ENCODE measurements around the gene RMND1.
A peak's percentile ranks its signal among the peaks of the same experiment; 100 is the strongest.

RMND1 gene

DNA sequence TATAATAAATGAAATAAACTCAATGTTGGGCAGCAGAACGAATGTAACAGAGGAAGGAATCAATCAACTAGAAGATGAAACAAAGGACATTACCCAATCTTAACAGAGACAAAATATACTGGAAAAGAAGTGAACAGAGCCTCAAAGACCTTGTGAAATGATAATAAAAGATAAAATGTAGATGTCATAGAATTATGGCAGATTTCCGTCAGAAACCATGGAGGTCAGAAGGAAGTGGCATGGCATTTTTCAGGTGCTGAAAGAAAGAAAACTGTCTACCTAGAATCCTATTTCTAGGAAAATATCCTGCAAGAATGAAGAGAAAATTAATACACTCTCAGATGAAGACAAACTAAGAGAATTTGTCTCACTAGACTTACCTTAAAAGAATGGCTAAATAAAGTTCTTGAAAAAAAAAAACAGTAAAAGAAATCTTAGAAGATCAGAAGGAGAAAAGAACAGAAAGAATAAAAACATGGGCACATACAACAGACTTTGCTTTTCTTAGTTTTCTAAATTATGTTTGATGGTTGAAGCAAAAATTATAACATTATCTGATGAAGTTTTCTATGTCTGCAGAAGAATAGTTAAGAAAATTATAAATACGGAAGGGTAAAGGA lies 37.2 kb downstream of the RMND1 start:
- DNase-seq (ENCODE audit: low read depth), result no peak

DNA sequence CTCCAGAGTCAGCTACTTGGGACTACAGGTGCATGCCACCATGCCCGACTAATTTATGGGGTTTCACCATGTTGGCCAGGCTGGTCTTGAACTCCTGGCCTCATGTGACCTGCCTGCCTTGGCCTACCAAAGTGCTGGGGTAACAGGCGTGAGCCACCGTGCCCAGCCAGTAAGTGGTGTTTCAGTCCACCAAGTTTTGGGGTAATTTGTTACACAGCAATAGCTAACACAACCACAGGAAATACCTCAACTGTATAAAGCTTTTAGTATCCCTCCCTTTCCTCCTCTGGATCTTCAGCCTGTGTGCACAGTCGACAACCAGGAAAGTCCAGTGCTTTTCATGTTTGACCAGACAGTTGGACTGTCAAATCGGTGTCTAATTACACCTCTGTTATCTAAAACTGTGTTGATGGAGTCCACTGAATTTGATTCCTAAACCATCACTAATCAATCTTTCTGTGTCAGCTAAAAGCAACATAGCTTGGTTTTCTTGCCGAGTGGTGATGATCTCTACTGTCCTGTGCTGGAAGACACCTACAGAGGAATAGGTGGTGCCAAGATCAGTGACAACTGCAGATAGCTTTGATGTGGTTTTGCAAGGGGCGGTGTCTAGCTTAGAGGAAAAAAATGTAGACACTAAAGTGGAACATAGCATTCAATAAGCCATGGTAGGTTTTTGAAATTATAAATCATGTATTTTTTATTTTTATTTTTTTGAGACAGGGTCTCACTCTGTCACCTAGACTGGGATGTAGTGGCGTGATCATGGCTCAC lies 38.4 kb downstream of the RMND1 start:
- no peak for DNase-seq (ENCODE audit: low read depth)

DNA sequence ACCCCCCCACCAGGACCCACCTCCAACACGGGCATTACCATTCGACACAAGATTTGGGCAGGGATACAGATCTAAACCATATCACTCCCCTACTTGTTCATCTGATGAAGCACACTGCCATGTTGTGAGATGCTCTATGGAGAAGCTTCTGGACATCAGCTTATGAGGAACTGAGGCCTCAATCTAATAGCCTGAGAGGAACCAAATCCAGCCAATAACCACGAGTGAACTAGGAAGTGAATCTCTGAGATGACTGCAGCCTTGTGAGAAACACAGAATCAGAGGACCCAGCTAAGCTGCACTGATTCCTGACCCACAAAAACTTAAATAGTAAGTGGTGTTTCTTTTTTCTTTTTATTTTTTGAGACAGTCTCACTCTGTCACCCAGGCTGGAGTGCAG lies 39.0 kb downstream of the RMND1 start:
- DNase-seq (ENCODE audit: low read depth), result no peak

DNA sequence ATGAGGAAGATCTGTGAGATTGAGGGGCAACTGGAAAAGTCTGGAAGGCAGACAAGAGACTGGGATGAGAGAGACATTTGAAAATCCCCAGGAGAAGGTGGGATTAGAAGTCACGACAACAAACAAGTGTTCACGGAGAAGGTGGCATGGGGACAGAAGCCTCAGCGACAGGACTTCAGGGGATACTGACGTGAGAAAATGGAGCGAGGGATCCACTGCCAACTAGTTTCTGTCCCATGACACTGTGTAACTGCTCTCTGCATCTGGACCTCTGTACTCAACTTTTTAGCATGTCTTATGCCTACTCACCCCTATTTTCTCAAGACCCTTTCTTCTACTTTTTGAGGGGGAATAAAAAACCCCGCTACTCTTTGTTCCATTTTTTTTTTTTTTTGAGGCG lies 42.2 kb downstream of the RMND1 start:
- DNase-seq (ENCODE audit: low read depth), result no peak

DNA sequence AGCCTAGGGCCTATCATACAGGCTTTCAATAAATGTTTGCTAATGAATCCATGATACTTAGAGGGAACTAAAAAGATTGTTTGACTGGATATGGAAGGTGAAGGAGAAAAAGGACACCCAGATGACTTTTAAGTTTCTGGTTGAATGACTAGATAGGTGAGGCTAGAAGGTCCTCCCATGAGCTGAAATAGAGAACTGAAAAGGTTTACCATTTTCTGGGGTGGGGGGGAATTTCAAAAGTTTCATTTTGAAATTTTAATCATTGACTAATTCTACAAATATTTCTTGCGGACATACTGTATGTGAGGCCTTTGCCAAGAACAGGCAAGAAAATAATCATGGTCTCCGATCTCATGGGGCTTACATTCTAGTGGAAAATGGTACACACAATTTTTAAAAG lies 42.7 kb downstream of the RMND1 start:
- no peak for DNase-seq (ENCODE audit: low read depth)

DNA sequence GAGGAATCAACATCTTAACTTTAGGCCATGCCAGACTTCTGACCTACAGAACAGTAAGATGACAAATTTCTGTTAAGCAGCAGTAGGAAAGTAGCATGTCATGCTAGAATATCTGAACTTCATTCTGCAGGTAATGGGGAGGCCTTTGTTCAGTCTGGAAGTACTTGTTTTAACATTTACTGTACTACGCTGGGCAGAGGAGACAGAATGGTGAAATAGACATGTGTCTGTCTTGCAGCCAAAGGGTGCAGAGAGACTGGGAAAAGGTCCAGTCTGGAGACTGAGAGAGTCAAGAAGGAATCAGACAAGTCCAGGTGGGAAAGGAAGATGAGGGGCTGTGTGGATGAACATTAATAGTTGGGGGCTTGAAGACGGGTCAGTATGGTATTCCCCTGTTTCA lies 43.1 kb downstream of the RMND1 start:
- DNase-seq (ENCODE audit: low read depth), result no peak

DNA sequence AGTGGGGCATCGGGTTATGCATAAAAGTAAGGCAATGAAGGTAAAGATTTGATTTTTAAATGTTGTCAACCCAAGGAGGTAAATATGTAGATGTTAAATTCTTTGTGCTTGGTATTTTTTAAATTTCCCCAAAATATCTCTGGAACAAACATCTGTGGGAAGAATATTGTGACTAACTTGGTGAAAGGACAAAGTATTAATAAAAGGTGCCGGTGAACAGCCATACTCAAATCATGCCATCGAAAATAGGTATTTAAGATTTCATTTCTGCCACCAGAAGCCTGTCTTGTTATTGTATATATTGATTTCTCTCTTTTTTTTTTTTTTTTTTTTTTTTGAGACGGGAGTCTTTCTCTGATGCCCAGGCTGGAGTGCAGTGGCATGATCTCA lies 48.0 kb downstream of the RMND1 start:
- no peak for DNase-seq (ENCODE audit: low read depth)

DNA sequence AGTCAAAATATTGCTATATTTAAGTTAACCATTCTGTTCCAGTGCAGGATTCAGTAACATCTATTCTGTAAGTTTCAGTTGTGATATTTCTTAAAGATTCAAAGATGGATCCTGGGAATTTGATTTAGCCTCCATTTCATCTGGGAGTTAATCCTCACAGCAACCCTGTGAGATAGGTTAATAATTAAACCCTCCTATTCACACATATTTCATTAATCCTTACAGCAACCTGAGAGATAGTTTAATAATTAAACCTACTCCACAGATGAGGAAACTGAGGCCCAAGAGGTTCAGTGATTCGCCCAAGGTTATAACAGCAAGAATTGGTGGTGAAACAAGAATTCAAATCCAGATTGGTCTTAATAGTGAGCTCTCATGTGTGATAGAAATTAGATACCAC lies 49.7 kb downstream of the RMND1 start:
- DNase-seq (ENCODE audit: low read depth), result no peak

DNA sequence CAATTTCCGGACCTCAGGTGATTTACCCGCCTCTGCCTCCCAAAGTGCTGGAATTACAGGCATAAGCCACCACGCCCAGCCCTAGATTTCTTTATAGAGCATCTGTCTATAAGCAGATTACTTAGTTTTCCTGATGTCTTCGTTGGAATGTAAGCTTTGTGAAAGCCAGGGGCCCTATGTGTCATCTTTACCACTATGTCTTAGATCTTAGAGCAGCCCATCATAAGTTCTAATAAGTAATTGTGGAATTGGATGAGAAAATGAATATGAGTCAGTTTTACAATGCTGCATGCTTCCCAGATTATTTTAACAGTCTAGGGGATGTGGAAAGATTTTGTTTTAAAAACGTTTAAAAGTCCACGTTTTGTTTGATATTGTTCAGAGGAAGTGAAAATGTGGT lies 51.5 kb downstream of the RMND1 start:
- DNase-seq (ENCODE audit: low read depth), result peak; percentile 80

DNA sequence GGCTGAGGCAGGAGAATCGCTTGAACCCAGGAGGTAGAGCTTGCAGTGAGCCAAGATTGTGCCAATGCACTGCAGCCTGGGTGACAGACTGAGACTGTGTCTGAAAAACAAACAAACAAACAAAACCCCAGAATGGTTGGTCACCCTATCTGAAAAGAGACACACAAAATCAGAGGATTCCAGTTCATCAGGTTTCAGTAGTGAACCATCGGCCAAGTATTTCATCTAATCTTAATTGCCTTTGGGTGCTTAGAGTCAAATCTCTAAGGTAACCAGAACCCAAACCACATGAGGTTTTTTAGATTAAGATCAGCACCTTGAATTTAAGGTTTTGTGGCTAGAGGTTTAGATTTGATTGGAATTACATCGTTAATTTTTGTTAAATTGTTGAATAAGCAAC lies 52.2 kb downstream of the RMND1 start:
- DNase-seq (ENCODE audit: low read depth), result no peak

DNA sequence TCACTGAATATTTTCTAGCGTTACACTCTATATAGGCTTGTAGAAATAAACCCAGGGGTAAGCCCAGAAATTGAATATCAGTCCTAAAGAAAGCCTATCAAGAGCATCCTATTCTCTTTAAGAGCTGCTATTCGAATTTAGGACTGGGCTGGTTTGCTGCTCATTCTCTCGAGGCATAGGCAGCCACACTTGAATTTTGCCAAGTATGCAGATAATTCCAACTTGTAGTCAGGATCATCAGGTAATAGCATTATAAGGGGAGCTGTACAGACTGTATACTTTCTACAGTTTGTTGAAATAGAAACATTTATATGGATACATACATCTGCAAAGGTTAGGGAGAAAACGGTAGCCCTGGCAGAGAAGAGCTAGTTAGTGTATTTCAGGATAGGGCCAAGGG lies 58.5 kb downstream of the RMND1 start:
- DNase-seq (ENCODE audit: low read depth), result no peak

DNA sequence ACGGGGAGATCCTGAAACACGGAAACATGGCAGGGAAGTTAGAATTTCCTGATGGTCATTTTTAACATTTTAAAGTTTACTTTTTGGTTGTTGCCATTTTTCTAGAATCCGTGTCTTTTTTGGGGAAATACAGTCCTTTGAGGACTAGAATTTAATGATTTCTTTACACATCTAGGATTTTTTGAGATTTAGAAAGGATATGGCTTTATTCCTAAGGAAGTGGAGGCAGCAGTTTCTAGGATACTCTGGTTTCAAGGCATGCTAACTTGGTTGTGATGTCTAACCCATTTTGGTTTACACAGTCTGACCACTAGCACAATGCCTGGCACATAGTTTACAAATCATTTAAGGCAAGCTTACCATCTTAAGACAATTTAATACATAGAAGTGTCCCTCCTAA lies 59.5 kb downstream of the RMND1 start:
- DNase-seq (ENCODE audit: low read depth), result no peak

DNA sequence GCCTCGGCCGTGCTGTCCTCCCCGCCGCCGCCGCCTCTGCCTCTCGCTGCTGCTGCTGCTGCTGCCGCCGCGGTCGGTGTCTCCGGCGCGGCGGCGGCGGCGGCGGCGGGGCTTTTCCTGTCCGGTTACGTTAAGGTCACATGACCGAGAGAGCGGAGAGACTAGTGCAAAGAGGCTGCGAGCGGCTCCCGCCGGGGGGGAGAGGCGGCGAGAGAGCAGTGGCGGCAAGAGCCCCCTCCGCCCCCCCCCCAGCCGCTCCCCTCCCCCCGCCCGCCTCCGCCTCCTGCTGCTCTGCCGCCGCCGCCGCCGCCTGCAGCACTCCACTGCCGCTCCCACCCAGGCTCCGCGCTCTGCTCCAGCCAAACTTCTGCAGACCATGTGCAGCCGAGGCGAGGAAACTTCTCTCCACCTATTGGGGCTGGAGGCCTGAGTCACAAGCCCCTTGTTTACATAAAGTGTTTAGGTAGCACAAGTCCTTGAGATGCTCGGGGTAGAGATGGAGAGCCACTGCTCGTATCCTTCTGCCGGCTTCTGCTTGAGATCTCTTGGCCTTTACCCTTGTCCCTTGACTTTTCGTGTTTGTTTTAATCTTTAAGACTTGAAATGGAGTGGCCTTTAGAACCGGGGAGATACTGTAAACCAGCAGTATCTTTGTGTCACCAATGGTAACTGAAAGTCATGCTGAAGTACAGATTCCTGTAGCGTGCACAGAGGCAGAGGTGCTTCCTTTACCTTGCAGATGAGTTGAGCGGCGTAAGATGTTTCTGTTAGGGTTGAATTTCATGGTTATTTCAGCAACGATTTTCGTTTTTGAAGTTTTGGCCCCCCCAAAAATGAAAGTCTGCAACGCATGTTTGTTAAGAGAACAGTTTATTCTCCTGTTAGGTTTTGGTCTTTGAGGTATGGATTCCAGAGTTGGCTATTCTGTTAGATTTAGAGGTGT lies 60.2 kb downstream of the RMND1 start, which contains the start of gene ZBTB2:
TSS of gene ZBTB2 (minus strand) at position 89 of the 943 bp plus-strand sequence. CDS start 17,922 bp downstream, outside the sequence.
- no peak for DNase-seq (ENCODE audit: low read depth)

DNA sequence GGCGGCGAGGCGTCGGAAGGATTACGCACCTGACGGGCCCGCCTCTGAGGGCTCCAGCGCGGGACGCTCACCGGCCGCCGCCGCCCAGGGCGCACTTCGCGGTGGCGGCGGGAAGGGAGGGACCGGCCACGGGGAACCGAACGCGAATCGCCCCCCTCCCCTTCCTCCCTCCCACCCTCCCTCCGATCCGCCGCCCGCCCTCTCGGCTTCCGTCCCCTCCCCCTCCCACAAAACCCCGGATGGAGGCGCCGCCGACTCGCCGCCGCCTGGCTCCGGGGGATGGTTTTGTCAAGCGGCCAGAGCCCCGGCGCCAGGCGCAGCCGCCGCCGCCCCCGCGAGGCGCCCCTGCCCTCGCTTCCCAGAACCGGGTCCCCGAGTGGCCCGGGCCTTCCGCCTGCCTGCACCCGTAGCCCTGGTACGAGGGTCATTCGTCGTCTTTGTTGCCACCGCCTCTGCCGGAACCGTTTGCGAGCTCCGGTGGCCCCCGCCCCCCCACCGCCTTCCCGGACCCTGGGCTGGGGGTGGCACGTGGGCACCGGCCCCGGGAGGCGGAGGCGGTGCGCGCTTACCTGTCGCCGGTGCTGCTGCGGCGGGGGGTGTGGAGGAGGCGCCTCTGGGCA lies 61.0 kb downstream of the RMND1 start:
- no peak for DNase-seq (ENCODE audit: low read depth)

DNA sequence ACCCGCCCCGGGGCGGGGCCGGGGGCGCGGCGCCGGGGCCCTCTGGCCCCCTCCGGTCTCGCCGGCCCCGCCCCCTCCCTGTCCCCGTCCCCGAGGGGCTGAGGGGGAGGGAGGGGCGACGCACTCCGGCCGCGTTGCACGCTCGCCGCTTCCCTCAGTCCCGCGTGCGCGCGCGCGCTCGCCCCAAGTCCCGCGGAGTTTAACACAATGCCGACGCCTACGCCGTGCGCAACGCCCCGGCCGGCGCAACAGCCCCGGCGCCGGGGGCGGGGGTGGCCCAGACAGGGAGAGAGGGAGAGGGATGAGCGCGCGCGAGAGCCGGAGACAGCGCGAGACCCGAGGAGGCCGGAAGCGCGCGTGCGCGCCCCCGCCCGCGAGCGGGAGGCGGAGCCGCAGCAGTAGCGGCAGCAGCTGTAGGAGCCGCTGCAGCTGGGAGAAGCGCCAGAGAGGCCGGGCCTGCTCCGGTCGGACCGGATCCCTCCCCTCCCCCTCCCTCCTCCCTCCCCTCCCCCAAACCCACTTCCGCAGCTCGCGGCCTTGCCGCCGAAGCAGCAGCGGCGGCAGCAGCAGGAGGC lies 61.6 kb downstream of the RMND1 start:
- peak; percentile 93 for DNase-seq (ENCODE audit: low read depth)

DNA sequence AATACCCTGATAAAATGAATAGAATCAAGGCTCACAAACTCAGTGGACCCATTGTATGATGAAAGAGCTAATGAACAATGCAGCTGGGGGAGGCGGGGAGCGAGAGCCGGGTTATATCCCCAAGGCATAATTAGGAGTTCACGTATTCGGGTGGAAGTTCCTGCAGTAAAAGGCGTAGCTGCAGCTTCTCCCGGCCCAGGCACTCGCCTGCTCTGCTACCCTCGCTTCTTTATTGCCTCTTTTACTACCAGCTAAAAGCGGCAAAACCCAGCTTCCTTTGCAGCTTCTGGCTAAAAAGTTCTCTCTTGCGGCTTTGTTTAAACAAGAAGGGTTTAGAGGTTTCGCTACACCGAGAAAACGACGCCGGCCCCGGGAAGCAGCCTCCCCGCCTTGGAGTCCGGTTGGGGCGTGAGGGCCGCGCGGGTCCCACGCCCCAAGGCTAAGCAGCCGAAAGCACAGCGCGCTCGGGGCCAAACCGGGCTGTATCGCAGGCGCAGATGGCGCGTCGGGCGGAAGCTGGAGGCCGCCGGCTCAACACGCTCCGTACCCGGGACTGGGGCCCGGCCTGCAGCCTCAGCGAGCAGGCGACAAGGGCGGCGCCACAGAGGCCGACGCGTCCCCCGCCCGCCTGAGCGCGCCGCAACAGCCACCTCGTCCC lies 62.2 kb downstream of the RMND1 start:
- DNase-seq (ENCODE audit: low read depth), result no peak

DNA sequence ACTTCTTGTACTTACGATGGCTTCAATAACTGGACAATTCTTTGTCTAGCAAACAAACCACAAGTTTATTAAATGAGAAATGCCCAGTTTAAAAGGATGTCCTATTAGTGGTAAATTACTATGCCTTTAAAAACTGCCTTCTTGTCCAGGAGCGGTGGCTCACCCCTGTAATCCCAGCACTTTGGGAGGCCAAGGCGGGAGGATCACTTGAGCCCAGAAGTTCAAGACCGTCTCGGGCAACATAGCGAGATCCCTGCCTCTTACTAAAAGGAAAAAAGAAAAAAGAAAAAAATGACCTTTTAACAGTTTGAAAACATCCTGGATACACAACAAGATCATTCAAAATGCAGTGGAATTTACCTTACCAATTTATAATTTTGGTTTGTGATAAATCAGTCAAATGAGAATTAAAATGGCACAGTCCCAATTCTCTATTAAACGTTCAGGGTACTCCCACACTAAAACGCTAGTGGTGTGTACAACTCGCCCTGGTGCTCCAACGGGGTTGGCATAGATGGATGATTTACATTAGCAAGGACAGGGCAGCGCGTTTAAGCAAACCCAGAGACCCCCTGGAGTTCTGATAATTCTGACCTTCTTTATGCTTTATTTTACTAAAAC lies 62.8 kb downstream of the RMND1 start:
- no peak for DNase-seq (ENCODE audit: low read depth)

DNA sequence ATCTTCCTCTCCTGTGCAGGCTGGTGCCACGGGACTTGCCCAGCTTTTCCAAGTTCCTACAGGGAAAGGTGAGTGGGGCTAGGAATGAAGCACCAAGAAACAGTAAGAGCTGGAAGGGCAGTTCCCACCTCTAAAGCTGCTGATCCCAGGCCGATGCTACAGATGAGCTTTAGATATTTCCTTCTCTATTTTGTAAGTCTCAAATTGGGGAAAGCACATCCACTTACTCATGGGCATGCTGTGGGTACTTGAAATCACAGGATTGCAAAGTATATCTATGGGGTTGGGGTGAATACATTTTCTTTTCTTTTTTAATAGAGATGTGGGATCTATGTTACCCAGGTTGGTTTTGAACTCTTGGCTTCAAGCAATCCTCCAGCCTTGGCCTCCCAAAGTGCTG lies 63.7 kb downstream of the RMND1 start:
- DNase-seq (ENCODE audit: low read depth), result no peak

DNA sequence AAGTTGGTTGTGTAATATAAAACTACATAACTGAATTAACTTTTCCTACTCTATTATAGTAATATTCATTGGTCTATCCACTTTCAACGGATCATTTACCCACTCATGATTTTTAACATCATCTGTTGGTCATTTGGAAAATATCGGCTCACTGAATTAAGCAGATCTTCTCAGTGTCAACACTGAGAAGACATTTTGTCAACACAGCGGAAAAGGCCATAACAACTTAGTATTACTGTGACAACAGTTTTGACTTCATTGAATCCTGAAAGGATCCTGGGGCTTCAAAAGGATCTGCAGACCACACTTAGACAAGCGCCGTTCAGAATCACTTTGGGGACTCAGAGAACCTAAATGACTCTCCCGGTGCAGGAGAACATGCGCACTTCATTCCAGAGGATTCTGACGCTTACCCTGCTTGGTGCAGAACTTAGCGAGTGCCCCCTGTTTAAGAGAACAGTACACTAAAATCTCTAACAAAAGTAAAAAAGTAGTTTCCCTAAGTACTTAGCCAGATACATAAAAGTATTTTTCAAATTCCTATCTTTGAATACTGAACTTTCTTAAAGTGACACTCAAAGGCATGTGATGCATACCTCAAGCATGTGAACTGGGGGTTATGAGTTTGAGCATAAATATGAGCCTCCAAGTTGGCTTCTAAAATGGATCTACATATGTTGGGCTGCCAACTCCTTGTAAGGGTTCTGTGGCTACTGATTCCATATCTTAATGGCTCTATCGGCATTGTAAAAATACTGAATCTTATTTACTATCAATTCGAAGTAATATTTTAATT lies 64.6 kb downstream of the RMND1 start:
- DNase-seq (ENCODE audit: low read depth), result peak; percentile 52

DNA sequence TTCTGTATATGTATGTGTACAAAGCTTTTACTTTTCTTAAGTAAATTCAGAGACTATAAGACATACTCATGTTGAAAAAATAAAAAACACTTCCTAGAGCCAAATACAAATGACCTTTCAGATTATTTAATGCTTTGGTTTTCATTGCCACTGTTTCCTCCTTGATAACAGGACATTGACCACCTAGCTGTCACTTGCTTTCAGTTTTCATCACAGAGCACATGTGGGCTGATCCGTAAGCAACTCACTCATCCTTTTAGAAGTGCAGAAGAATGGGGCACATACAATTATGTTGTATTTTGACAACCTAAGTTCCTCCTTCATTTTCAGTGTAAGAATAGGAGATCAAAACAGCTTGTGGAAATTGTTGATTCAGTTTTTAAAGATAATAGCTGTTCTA lies 66.7 kb downstream of the RMND1 start:
- DNase-seq (ENCODE audit: low read depth), result no peak
